ENCODE measurements around the gene P4HA2. TPM values are rescaled to one million over a fixed set of nuclear protein-coding genes. Genes with fewer than 3 reads are reported as not detected.
A peak's percentile ranks its signal among the peaks of the same experiment; 100 is the strongest.

The P4HA2 gene
- total RNA-seq, 1 donor from 2014 or later: 79.0 TPM

GRCh38 chr5:132258102-132259068 is 30.7 kb upstream of the P4HA2 start:
- intact Hi-C loops (cut with DNase I): no loop called here
- peak; percentile 61 for DNase-seq
- TF ChIP-seq CTCF (IDR thresholded peaks at IDR 0.05): no peak
- no peaks in the 10 kb centered on the region for H3K36me3 ChIP-seq
- peaks cover 23% of the 10 kb centered on the region for H3K4me1 ChIP-seq
- peak overlapping the region; percentile 48 for H3K4me3 ChIP-seq
- ATAC-seq: no peak
- no peaks in the 10 kb centered on the region for H3K9me3 ChIP-seq
- peaks cover 7% of the 10 kb centered on the region for H3K27me3 ChIP-seq
- peak overlapping the region; percentile 42 for H3K27ac ChIP-seq

GRCh38 chr5:132257131-132258101 is 29.8 kb upstream of the P4HA2 start, which contains the start of gene PDLIM4:
PDLIM4 (plus strand) TSS chr5:132257696; CDS start chr5:132257735, 39 bp downstream.
- peak; percentile 66 for DNase-seq
- peaks cover 23% of the 10 kb centered on the region for H3K4me1 ChIP-seq
- peak within 1 kb of the TSS; percentile 42 for H3K27ac ChIP-seq
- no peaks in the 10 kb centered on the region for H3K36me3 ChIP-seq
- peaks cover 7% of the 10 kb centered on the region for H3K27me3 ChIP-seq
- intact Hi-C loops (cut with DNase I): no loop called here
- no peak for TF ChIP-seq CTCF (IDR thresholded peaks at IDR 0.05)
- peak within 1 kb of the TSS; percentile 48 for H3K4me3 ChIP-seq
- ATAC-seq: peak; percentile 41
- no peaks in the 10 kb centered on the region for H3K9me3 ChIP-seq

- Histone ChIP-seq H3K4me3 (no peak overlapping the region), H3K27ac (no peak overlapping the region), H3K27me3 (peaks cover 7% of the 10 kb centered on the region), H3K9me3 (no peaks in the 10 kb centered on the region), H3K4me1 (peaks cover 23% of the 10 kb centered on the region), H3K36me3 (no peaks in the 10 kb centered on the region)
- no peak for ATAC-seq
- intact Hi-C loops (cut with DNase I): no loop called here
- no peak for DNase-seq
- no peak for TF ChIP-seq CTCF (IDR thresholded peaks at IDR 0.05)
These were observed 29.1 kb upstream of the P4HA2 start for GRCh38 chr5:132256783-132257130.

GRCh38 chr5:132256086-132256782 is 28.6 kb upstream of the P4HA2 start:
- intact Hi-C loops (cut with DNase I): no loop called here
- Histone ChIP-seq H3K4me3 (no peak overlapping the region), H3K9me3 (no peaks in the 10 kb centered on the region), H3K27ac (no peak overlapping the region), H3K27me3 (peaks cover 7% of the 10 kb centered on the region), H3K36me3 (no peaks in the 10 kb centered on the region), H3K4me1 (peaks cover 23% of the 10 kb centered on the region)
- no peak for TF ChIP-seq CTCF (IDR thresholded peaks at IDR 0.05)
- DNase-seq (peak; percentile 6), ATAC-seq (no peak)

All from upper lobe of right lung (tissue), 1 donor.